AG09319 (cell line): ENCODE data around the gene ZCCHC24.

Experiments
- DNase-seq: peaks from one replicate; pipeline ENCODE4 v3.0.0-alpha.2; 2010; ENCODE audit warnings: low read depth; ENCODE audit errors: extremely low read depth
- TF ChIP-seq, protein P1 (sequence below): IDR thresholded peaks from 2 replicates; pipeline ENCODE4 v1.5.1; 2011; ENCODE audit warnings: low read depth, mild to moderate bottlenecking, inconsistent platforms, low read length, moderate library complexity

The ZCCHC24 gene

GRCh38 chr10:79391231-79392019 is 54.0 kb downstream of the ZCCHC24 start:
- DNase-seq = no peak
- TF ChIP-seq, protein P1, sequence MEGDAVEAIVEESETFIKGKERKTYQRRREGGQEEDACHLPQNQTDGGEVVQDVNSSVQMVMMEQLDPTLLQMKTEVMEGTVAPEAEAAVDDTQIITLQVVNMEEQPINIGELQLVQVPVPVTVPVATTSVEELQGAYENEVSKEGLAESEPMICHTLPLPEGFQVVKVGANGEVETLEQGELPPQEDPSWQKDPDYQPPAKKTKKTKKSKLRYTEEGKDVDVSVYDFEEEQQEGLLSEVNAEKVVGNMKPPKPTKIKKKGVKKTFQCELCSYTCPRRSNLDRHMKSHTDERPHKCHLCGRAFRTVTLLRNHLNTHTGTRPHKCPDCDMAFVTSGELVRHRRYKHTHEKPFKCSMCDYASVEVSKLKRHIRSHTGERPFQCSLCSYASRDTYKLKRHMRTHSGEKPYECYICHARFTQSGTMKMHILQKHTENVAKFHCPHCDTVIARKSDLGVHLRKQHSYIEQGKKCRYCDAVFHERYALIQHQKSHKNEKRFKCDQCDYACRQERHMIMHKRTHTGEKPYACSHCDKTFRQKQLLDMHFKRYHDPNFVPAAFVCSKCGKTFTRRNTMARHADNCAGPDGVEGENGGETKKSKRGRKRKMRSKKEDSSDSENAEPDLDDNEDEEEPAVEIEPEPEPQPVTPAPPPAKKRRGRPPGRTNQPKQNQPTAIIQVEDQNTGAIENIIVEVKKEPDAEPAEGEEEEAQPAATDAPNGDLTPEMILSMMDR = no peak

GRCh38 chr10:79390551-79391229 is 54.7 kb downstream of the ZCCHC24 start:
- TF ChIP-seq, protein P1 = no peak
- no peak for DNase-seq

DNA sequence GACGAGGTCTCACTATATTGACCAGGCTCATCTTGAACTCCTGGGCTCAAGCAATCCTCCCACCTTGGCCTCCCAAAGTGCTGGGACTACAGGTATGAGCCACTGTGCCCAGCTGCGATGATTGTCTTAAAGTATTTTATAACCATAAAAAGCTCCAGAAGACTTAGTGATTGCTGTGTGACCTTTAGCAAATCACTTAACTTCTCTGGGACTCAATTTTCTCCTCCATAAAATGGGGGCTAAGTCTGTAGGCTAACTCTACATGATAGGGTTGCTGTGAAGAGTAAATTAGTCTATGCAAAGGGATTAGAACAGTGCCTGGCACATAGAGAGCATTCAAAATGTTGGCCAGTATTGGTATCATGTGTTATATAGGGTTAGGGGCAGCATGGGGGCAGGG is 55.4 kb downstream of the ZCCHC24 start:
- no peak for DNase-seq
- TF ChIP-seq, protein P1 = no peak

DNA sequence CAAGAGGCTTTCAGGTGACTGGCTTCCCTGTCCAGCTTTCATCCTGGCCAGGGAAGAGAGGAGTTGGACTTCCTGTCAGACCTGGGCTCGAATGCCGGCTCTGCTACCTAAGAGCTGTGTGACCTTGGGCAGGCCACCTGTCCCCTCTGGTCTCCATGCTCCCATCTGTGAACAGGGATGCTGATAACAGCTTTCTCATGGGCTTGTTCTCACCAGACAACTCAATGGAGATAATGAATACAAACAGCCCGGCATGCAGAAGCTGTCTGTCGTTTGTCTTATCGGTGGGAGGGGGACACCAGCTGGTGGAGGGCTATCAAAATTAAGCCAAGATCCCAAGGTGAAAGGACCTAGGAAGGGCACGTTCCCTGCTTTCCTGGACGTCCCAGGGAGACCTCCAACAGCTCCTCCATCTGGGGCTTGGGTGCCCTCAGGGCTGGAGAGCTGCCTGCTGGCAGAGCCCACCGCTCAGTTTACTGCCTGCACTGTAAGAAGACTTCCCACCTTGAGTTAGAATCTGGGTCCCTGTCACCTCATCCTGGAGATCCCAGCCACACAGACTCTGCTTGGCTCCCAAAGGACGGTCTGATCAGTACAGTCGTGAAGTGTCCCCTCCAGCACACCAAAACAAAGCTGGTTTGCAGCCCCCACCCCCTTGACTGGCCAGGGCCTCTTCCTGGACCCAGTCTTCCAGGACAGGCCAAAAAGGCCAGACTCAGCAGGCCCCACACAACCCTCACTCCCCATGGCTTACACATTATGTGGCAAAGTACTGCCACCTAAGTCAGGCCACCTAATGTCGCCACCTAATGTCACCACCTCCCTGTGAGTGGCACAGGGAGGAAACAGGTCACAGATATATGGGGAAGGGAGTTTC is 57.2 kb downstream of the ZCCHC24 start:
- TF ChIP-seq, protein P1 = no peak
- no peak for DNase-seq

- no peak for DNase-seq
- TF ChIP-seq, protein P1 = no peak
Measured at GRCh38 chr10:79387466-79387973, 57.9 kb downstream of the ZCCHC24 start.

DNA sequence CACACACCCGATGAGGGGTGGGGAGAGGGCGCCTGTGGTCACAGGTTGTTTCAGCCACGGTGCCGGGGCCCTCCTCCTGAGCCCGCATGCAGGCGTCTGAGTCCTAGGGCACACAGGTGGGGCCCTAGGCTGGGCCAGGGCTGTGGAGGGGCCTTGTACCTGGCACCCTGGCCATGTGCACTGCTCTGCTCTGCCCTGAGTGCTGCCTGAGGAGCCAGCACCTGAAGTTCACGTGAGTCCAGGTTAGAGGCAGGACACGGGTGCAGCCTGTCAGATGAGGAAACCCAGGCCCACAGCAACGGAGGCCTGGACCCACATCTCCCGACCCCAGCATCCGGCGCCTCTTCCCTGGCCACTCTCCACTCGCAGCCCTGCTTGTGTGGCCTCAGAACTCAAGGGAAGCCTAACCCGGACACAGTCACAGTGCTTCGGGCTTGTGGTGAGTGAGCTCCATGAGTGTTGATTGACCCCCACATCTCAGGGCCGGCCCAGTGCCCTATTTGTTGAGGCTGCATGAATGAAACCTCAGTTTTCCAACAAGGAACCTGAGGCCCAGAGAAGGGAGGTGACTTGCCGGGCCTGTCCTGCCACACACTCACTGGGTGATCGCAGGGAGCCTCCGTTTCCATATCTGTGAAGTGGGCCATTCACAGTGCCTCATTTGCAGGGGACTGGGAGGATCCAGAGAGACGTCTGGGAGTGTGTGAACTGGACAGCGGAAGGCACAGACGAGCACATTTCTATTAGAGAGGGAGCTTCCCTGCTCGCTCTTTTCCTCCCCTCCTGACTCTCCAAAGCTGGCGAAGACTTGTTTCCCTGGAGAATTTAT is 58.6 kb downstream of the ZCCHC24 start:
- DNase-seq = no peak
- TF ChIP-seq, protein P1 = no peak
